HG03060 (cell line): ENCODE data around the gene CCDC85A.
"Not testable (repeated sequence)": the region's sequence is repeated elsewhere in the genome, so short reads cannot be mapped to it uniquely, and the experiment has no call there.

ENCODE experiments used
- ATAC-seq: cut with Tn5 transposase; IDR thresholded peaks from one replicate; pipeline ENCODE4 v1.9.1; 2021; ENCODE audit warnings: low read depth, moderate number of reproducible peaks; ENCODE audit not compliant: unreplicated experiment

CCDC85A gene

DNA sequence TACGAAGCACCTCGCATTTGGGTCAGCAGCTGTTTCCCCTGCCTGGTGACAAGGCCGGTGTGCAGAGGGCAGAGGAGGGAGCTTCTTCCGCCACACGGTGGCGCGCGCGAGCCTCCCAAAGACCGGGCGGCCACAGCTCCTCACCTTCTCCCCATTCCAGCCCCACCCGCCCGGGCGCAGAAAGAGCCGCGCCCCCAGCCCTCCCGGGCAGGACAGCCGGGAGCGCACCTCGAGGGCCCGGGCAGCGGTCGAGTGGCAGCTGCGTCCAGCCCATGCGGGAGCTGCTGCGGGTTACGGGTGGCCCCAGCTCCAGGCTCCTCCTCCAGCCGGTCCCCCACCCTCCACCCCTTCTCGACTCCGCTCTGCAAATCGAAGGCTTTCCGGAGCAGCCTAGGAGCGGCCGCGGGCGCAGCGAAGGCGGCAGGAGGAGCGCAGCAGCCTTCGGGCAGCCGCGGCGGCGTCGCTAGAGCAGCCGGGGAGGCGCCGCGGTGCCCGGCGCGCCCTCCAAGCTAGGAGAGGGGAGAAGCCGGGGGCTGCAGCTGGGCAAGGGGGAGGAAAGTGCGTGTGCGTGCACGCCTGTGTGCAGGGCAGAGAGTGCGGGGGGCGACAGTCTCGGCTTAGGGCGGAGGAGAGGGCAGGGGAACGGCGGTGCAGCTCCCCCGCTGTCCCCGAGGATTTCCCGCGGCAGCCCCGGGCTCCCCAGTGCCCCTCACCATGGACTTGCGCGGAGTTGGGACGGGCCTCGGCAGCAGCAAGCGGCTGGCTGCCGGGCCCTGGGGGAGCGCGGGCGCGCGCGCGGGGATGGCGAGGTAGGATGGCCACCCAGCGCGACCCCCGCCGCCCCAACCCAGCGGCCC, at the start of gene CCDC85A:
TSS of gene CCDC85A (plus strand) at position 348 of the 857 bp plus-strand sequence. CDS start 635 bp downstream, outside the sequence.
- peak; percentile 51 for ATAC-seq

DNA sequence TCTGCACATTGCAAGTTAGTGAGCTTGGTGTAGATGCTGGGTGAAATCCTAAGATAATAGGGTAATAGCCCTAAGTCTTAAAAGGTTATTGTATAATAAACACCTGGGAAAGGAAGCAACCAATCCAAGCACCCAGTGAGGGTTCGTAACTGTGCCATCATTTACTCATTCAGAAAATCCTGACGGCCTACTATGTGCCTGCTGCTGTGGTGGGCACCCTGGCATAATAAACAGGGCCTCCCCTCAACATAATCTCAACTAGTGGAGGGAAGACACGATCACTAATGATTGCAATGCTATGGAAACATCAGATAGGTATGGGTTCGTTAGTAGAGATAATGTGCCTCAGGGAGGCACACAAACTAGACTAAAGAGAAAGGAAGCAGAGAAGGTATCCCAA, 48.9 kb upstream of the CCDC85A start:
- no peak for ATAC-seq

DNA sequence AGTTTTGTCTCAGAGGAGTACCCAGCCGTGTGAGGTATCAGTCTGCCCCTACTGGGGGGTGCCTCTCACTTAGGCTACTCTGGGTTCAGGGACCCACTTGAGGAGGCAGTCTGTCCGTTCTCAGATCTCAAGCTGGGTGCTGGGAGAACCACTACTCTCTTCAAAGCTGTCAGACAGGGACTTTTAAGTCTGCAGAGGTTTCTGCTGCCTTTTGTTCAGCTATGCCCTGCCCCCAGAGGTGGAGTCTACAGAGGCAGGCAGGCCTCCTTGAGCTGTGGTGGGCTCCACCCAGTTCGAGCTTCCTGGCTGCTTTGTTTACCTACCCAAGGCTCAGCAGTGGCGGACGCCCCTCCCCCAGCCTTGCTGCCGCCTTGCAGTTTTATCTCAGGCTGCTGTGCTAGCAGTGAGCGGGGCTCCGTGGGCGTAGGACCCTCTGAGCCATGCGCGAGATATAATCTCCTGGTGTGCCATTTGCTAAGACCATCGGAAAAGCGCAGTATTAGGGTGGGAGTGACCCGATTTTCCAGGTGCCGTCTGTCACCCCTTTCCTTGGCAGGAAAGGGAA, 41.2 kb upstream of the CCDC85A start:
- not testable (repeated sequence) for ATAC-seq

DNA sequence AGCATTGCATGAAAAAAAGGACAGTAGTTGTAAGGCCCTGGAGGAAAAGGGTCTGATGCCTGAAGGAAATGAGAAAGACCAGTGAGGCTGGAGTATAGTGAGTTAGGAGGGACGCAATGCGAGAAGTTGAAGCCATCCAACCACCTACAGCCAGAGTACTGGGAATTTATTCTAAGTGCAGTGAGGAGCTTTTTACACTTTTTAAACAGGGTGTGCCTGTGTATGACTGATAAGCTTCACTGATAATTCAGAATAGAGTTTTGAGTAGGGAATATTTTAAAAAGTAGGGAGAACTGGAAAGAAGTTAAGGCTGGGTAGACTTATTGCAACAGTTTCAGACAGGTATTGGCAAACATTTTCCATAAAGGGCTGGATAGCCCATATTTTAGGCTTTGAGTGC, 35.9 kb upstream of the CCDC85A start:
- no peak for ATAC-seq

DNA sequence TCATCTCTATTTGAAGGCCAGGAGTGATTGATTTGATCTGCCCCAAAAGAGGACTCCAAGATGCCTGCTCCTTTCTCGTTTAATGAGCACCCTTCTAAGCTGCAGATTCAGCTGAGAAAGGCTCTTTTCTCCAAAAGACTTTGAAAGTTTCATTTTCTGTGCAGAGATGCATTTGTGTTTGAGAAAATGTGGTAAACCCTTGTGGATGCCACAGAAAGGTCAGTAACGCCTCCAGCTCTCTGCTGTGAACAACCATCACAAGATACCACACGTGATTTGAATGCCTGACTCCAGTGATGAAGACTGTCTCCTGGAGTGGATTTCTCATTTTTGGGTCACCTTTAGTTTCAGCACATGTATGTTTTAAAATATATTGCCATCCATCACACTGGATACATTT, 35.0 kb upstream of the CCDC85A start:
- no peak for ATAC-seq

DNA sequence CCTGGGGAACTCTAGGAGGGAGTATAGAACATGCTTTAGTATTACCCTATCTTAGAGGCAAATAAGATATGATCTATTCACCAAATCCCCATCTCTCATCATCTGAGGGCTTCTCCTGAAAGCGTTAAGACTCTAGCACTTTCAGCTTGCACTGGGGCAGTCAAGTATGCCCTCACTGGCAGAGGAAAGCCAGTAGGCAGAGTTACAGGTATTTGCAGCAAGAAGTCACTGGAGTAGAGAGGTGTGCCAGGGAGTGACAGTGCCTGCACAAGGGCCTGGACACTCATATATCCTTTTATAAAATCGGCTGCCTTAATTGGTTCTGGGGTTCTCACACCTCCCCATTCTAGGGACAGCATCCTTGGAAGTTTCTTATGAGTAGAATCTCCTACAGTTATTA, 31.9 kb upstream of the CCDC85A start:
- no peak for ATAC-seq

DNA sequence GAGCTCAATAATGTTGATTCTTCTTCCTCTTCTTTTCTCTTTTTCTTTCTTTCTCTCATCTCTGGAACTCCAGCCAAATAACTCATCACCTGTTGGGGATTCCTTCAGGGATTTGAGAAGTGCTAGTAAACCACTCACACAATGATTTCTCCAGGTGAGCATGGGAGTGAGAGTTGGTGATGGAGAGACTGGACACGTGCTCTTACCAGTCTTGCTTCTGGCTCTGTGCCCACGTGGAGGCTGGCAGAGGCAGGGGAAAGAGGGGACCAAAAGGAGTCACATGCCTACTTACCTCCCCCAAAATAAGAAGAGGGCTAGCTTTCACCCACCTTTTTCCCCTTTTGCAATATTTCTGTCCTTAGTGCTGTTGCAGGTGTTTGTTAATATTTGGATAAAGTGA, 28.6 kb upstream of the CCDC85A start:
- no peak for ATAC-seq

DNA sequence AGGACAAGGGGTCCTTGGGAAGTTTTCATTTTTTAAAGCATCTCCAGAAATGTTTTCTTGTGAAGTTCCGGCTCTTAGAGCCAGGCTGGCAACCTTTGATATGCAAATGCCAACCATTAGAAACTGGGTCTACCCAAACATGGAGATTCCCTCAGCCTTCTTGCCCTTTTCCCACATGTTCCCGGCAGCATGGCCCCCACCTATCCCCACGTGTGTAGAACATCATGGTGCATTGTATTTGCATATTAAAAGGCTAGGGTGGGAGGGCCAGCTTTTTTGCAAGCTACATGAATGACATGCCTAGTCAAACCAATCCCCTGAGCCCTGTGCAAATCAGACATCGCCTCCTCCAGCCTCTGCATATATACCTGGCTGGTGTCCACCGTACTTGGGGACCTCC, 23.9 kb upstream of the CCDC85A start:
- ATAC-seq: not testable (repeated sequence)

DNA sequence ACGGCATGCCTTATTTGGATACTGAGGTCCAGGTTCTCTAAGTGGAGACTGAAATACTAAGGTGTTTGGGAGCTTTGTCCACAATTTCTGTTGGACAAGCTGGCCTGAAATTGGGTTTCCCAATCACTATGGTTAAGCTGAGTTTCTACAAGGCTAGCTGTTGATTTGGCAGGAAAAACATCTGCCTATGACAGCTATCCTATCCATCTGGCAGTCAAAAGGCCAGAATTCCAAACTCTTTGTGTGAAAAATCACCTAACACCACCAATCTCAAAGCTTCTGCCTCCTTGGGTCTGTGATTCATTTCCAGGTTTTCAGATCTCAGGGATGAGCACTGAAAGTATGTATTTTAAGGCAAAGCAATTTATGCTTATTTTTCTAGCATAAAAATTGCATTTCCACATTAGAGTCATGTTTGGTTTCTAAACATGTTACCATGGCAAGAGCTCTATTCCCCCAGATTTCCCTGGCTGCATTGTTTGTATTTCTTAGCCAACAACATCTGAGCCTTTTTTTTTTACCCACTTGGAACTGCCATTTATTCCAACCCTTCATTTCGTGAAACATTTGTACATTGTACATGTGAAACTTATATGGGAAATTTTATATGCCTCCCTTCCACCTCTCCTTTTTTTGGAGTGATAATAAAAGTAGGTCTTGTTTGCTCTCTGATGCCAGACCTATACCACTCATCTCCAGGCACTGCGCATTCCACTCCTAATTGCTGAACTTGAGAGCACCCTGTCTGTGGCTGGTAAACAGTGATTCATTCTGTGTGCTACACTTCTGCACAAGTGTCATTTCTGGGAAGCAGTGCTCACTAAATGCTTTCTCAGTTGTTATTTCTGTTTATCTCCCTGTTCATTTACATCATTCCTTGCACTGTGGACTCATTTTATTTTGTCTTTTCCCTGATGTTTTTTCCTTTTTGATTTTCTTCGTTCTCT, 15.9 kb upstream of the CCDC85A start:
- ATAC-seq: no peak

DNA sequence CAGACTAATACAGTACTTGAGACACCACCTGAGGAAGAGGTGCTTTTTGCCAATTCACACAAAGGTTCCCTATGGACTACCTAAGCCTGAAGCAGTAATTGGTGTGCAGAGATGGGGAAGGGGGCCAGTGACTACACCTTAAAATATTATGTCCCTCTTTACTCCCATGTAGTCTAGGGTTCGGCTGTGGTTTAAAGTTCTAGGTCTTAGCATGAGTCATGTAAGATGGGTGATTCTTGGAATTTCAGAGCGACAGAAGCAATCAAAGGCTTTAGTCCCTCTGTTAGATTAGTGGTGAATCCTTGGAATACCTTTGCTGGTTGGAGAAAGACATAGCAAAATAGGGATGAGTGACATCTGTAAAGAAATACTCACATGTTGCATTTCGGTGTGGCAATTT, 14.3 kb upstream of the CCDC85A start:
- ATAC-seq: no peak

DNA sequence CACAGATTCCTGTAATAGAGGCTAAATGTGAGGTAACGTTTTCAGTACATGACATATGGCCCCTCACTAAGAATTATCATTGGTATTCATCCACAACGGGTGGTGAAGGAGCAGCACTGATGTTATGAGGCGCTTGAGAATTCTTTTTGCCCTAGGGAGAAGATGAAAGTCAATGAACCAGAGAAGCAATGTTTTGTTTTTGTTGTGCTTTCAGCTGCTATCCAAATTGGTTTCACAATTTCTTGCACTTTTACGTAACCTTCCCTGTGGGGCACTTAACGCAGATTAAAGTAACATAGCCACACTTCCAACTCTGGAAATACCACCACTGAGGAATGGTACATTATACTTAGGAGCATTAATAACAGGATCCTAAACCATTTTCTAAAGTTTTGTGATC, 13.3 kb upstream of the CCDC85A start:
- ATAC-seq: no peak

DNA sequence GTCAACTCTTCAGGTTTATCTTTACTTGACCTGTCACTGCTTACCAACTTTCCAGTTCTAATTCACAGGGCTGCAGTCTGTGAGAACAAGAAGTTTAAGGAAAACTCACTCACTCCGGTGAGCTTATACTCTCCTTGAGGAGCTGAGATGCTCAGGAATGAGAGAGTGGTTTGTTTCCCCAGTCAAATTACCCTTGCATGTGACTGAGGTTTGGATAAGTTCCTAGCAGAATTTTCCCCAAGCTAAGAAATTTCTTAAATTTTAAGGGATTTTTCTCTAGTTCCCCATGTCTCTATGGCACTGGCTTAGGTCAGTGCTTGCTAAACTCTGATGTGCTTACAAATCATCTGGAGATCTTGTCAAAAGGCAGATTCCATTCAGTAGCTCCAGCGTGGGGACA, 12.8 kb upstream of the CCDC85A start:
- no peak for ATAC-seq

DNA sequence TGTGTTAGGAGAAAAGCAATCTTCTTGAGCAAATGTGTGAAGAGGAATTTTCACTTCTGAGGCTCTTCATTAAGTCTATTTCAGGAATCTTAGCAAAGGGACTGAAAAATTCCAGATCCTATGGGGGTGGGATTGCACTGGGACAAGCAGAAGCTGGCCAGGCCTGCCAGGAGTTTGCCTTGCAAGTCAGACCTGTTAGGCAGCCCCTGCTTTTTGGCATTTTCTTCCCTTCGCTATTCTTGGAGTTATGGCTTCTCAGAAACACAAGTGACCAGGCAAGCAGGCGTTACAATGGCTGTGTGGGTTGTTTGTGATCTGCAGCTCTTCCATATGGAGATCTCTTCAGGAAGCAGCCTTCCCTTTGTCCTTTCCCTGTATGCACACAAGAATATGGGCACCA, 8.0 kb upstream of the CCDC85A start:
- no peak for ATAC-seq

DNA sequence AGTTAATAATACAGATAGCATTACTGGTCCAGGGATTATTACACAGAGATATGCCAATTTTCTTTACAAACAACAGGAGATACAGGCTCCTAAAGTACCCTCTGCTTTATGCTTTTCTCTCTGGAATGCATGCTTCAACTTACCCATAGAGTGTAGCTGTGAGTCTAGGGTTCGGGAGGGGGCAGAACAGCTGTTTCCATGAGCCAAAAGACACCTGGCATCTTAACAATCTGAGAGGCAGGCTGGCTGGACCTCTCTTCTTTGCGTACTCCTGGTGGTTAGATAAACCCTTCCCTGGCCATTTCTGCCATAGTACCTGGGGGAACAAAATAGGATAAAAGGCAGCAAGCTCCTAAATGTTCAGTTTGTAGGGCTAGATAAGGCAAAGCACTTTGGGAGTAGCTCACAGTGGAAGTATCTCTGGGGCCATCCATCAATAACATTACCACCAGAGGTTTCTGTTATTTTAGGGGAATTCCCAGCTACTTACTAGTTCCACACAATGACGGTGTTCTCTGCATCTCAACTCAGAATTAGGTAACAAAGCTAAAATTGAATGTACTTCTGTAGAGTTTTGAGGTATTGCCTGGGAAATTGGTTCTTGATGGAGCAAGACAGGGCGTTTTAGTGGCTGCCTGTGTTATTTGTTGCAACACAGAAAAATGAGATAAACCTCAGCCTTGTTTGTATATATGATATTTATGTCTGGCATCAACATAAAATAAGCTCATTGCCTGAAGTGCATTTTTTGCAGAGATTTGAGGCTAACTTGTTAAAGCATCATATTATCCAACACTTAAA, 6.2 kb upstream of the CCDC85A start:
- peak; percentile 55 for ATAC-seq

DNA sequence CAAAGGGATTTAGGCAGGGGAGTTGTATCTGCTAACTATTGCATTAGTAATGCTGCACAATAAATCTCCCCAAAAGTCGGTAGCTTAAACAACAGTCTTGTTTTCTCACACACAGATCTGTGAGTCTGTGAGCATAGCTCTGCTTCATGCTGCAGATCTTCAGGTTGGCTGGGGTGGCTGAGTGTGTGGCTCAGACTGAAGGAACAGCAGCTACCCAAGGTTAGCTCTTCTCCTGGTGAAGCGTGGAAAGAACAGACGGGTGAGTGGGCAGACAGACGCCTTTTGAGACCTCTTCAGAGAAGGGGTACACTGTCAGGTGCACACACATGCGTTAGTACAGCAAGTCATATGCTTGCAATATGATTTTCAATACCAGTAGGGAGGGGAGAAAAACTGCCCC, 3.9 kb upstream of the CCDC85A start:
- ATAC-seq: no peak

DNA sequence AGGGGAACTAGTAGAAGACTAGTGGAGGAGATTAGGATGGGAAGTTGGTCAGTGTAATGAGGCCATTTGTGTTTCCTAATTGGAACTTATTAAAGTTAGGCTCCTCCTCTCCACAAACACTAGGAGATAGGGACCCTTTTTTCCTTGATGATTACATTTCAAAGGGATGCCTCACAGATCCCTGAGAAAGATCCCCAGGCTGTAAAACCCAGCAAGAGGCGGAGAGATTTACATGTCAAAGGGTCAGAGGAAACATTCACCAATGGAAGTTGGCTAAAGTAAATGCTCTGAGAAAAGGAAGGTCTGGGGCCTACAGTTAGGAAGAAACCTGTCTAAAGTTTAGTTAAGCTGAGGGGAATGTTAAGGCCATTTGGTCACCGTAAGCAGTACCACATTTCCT, 1.4 kb upstream of the CCDC85A start:
- ATAC-seq: no peak

DNA sequence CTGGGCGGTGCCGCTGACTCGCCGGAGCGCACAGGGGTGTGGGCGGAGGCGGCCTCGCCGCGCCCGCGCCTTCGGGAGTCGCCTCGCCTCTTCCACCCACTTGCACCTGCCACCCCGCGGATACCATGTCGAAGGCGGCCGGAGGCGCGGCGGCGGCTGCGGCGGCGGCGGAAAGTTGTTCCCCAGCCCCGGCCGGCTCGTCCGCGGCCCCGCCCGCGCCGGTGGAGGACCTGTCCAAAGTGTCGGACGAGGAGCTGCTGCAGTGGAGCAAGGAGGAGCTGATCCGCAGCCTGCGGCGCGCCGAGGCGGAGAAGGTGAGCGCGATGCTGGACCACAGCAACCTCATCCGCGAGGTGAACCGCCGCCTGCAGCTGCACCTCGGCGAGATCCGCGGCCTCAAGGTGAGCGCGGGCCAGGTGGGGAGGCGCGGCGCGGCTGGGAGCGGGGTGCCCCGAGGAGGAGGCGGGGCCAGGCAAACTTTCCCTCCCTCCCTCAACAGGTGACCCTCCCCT, 766 bp downstream of the CCDC85A start:
- ATAC-seq: no peak

DNA sequence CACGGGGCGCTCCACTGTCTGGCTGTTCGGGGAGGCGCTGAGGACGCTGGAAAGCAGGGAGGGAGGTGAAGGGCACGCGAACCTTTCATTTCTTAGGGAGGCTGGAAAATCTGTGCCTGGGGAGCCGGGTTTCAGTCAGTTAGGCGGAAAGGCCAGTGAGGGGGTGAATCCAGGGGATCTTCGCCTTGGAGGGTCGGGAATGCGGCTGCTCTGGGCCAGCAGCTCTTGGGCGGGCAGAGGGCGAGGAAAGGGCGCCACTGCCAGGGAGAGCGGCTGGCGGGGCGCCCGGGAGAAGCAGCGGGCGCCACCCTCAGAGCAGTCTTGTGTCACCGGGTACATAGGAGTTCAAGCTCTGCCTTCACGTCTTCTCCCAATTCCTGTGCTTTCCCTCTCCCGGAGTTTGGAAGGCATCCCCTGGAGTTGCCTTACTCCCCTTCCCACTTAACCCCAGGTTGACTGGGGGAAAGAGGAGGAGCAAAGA, 1.4 kb downstream of the CCDC85A start:
- no peak for ATAC-seq

DNA sequence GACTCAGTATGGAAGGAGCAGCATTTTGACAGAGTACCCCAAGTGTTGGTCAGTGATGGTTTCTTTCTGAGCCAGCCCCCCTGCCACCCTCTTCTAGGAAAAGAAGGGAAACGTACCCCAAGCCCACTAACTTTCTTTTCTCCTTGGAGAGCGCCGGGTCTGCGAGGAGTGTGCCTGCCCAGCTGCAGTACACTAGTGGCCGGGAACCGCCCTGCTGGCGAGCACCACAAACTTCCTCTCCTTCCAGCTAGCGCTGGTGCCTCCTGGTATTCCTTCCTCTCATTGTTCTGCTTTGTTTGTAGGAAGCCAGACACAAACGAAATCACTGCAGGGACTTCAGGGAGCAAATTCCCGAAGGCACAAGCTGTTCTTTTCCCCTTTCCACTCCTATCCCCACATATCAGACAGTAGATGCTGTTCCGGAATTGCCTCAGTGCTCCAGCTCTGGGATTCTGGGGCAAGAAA, 1.8 kb downstream of the CCDC85A start:
- no peak for ATAC-seq

DNA sequence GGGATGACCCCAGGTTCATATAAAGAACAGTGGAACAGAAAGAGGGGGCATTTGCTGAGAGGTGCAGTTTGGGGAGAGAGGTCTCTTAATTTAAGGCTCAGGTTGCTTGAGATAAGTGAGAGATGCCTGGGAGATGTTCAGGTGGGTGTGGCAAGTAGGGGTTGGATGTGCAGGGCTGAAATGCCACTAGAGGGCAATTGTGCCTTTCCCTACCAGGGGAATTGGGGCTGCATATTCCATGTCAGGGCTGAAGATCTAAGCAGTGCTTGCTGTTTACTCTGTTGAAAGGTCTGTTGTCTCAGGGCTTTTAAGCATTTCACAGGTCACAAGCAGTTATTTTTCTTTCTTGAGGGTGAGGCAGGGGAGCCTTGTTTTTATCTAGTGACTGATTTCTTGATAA, 7.8 kb downstream of the CCDC85A start:
- no peak for ATAC-seq
